Progenitor cell of endocrine pancreas (in vitro differentiated cells): Measurements from ENCODE around the gene DNAJC18. TPM values are rescaled to one million over a fixed set of nuclear protein-coding genes. Genes with fewer than 3 reads are reported as not detected.

Experiments
- DNase-seq: peaks from one replicate; pipeline ENCODE4 v3.0.0; 2021; ENCODE audit warnings: low spot score; ENCODE audit not compliant: unreplicated experiment
- H3K27ac Mint-ChIP-seq: 2 replicates; pipeline ENCODE4 v1.8.0; 2021; ENCODE audit warnings: mild to moderate bottlenecking, moderate library complexity, mixed read lengths
- H3K27me3 Mint-ChIP-seq: 2 replicates; pipeline ENCODE4 v1.8.0; 2021; ENCODE audit warnings: mixed read lengths
- H3K36me3 Mint-ChIP-seq: 2 replicates; pipeline ENCODE4 v1.8.0; 2022; ENCODE audit warnings: mixed read lengths; ENCODE audit not compliant: insufficient read depth
- H3K4me1 Mint-ChIP-seq: 2 replicates; pipeline ENCODE4 v1.8.0; 2021; ENCODE audit warnings: low read depth, mixed read lengths
- H3K4me3 Mint-ChIP-seq: 2 replicates; pipeline ENCODE4 v1.8.0; 2021; ENCODE audit warnings: low read depth, mild to moderate bottlenecking, moderate library complexity, mixed read lengths
- H3K9me3 Mint-ChIP-seq: 2 replicates; pipeline ENCODE4 v1.8.0; 2021; ENCODE audit warnings: low read depth, mixed read lengths
- total RNA-seq: library from RNA; stranded (reverse); gene quantifications from 2 replicates; pipeline ENCODE4 v1.2.1, GENCODE V29; 2021
- TF ChIP-seq, protein P1 (sequence below): fragments of 200-600 bp; sonication (generic); IDR thresholded peaks from one replicate; pipeline ENCODE4 v1.5.0; 2021; ENCODE audit warnings: antibody characterized with exemption, mild to moderate bottlenecking; ENCODE audit not compliant: unreplicated experiment

Gene DNAJC18
- total RNA-seq, 1 donor from 2014 or later = 23.3 TPM

DNA sequence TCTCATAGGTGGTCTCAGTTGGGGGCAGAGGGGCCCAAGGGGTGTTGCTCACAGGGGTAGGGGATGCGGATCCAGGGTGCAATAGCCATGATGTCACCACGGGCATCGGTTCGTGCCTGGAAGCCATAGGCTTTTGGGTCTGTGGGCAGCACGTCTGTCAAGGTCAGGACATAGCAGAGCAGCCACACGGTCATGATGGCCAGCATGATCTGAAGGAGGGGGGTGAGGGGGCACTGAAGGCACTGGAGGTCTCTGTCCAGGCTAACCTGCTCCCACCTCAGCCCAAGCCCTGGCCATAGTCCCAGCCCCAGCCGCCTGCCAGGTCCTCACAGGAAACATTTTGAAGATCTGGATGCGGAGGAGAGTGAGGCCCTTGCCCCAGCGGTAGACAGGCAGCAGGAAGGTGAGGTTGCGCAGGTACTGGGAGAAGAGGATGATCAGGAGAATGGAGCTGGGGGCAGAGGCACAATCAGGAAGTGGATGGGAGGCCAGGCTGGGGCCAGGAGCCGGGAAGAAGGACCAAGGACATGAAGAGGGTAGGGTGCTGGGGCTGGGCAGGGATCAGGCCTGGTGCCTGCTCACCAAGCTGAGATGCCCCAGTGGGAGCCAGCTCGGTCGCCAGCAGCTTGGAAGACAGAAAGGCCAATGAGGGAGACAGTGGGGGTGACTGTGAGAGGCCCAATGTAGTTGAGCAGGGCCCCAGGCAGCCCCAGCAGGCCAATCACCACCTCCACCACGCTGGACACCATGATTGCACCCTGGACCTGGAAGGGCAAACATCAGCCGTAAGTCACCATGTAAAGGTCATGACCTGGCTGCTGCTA is 59.5 kb downstream of the DNAJC18 start:
- Mint-ChIP-seq H3K4me3 (no peak overlapping the region), H3K27ac (no peak overlapping the region), H3K4me1 (peaks cover 15% of the 10 kb centered on the region), H3K9me3 (no peaks in the 10 kb centered on the region), H3K36me3 (peaks cover 2% of the 10 kb centered on the region), H3K27me3 (no peaks in the 10 kb centered on the region)
- TF ChIP-seq, protein P1, sequence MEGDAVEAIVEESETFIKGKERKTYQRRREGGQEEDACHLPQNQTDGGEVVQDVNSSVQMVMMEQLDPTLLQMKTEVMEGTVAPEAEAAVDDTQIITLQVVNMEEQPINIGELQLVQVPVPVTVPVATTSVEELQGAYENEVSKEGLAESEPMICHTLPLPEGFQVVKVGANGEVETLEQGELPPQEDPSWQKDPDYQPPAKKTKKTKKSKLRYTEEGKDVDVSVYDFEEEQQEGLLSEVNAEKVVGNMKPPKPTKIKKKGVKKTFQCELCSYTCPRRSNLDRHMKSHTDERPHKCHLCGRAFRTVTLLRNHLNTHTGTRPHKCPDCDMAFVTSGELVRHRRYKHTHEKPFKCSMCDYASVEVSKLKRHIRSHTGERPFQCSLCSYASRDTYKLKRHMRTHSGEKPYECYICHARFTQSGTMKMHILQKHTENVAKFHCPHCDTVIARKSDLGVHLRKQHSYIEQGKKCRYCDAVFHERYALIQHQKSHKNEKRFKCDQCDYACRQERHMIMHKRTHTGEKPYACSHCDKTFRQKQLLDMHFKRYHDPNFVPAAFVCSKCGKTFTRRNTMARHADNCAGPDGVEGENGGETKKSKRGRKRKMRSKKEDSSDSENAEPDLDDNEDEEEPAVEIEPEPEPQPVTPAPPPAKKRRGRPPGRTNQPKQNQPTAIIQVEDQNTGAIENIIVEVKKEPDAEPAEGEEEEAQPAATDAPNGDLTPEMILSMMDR = no peak
- no peak for DNase-seq

DNA sequence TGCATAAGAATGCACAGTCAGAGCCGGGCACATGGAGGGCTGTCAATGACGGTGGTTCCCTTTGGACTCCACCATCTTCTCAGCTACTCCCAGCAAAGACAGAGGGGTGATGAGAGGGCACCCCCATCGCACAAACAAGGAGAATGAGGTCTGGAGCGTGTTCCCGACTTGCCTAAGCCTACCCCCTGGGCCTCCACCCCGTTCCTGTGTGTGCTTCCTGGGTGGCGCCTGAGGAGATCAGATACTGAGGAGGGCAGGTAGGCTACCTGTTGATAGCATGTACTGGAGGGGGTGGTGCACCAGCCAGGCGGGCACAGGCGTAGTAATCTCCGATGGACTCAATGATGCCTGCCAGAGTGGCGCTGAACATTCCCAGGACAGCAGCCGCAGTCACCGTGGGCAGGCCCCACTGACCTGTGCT is 60.4 kb downstream of the DNAJC18 start:
- no peak for DNase-seq
- TF ChIP-seq, protein P1 = no peak
- peaks cover 2% of the 10 kb centered on the region for H3K36me3 Mint-ChIP-seq
- H3K9me3 Mint-ChIP-seq = no peaks in the 10 kb centered on the region
- no peaks in the 10 kb centered on the region for H3K27me3 Mint-ChIP-seq
- H3K4me3 Mint-ChIP-seq = no peak overlapping the region
- H3K27ac Mint-ChIP-seq = no peak overlapping the region
- H3K4me1 Mint-ChIP-seq = peaks cover 12% of the 10 kb centered on the region

DNA sequence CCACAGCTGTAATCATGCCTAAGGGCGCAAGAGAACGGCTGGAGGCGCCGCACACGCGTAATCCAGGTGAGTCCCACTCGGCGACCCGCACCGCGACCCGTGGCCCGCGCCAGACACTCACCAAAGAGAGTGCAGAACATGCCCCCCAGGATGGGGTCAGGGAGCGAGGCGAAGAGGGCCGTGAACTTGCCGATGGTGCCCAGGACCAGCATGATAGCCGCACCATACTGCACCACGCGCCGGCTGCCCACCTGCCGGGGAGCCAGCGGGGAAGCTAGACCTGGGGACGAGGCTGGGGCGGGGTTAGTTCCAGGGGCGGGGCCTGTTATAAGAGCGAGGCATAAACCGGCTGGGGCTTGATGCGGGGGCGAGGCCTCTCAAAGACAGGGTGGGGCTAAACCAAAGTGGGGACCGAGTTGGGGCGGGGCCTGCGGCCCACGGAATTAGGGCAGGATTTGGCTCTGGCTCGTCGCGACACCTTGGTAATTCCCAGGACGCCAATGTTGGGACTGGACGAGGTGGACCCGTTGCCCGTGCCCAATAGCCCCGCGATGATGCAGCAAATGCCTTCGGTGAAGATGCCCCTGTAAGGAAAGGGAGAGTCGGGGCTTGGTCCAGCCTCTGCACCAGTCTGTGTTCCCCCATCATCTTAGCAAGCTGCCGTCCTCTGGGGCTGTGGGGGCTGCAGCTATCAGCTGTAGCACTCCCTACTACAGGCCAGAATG is 61.1 kb downstream of the DNAJC18 start:
- Mint-ChIP-seq H3K4me3 (no peak overlapping the region), H3K4me1 (peaks cover 8% of the 10 kb centered on the region), H3K36me3 (peaks cover 5% of the 10 kb centered on the region), H3K27me3 (no peaks in the 10 kb centered on the region), H3K9me3 (no peaks in the 10 kb centered on the region), H3K27ac (no peak overlapping the region)
- TF ChIP-seq, protein P1 = no peak
- DNase-seq = no peak

DNA sequence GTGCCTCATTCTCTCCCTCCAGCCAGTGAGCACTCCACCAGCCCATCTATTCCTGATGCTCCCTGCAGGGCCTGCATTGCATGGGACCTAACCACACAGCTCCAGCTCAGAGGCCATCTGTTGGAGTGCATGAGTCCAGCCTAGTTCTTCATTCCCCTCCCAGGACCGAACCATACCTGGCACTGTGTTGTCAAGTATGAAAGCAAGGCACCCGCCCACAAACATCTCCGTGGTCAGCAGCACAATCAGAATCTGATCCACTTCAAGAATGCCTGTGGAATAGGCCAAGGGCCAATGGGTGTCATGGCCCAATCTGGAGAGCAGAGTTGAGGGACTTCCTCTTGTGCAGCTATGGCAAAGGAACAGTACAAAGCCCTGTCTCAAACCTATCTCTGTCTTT is 62.1 kb downstream of the DNAJC18 start:
- TF ChIP-seq, protein P1 = no peak
- Mint-ChIP-seq H3K27me3 (no peaks in the 10 kb centered on the region), H3K9me3 (no peaks in the 10 kb centered on the region), H3K36me3 (peaks cover 5% of the 10 kb centered on the region), H3K4me1 (peaks cover 3% of the 10 kb centered on the region), H3K27ac (no peak overlapping the region), H3K4me3 (no peak overlapping the region)
- DNase-seq = no peak

DNA sequence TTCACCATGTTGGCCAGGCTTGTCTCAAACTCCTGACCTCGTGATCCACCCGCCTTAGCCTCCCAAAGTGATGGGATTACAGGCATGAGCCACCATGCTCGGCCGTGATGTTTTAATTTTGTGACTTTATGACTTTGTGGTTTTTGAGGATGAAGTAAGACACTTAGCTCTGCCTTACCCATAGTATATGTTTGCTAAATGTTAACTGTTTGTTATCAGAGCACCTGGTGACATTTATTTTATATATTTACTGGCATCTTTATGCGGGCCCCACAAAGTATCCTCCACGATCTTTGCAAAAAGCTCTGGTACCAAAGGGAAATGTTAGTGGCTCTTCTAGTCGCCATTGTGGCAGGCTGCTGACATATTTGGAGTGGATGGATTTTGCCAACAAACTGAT is 63.0 kb downstream of the DNAJC18 start:
- Mint-ChIP-seq H3K9me3 (no peaks in the 10 kb centered on the region), H3K27me3 (no peaks in the 10 kb centered on the region), H3K27ac (no peak overlapping the region), H3K4me1 (no peaks in the 10 kb centered on the region), H3K4me3 (no peak overlapping the region), H3K36me3 (peaks cover 5% of the 10 kb centered on the region)
- TF ChIP-seq, protein P1 = no peak
- no peak for DNase-seq
